GM19372 (cell line): ENCODE measurements around the gene SURF2.

ENCODE experiments used
- ATAC-seq: cut with Tn5 transposase; IDR thresholded peaks from one replicate; pipeline ENCODE4 v1.9.1; 2021; ENCODE audit warnings: mild to moderate bottlenecking, low read depth, moderate library complexity; ENCODE audit not compliant: unreplicated experiment

The SURF2 gene

DNA sequence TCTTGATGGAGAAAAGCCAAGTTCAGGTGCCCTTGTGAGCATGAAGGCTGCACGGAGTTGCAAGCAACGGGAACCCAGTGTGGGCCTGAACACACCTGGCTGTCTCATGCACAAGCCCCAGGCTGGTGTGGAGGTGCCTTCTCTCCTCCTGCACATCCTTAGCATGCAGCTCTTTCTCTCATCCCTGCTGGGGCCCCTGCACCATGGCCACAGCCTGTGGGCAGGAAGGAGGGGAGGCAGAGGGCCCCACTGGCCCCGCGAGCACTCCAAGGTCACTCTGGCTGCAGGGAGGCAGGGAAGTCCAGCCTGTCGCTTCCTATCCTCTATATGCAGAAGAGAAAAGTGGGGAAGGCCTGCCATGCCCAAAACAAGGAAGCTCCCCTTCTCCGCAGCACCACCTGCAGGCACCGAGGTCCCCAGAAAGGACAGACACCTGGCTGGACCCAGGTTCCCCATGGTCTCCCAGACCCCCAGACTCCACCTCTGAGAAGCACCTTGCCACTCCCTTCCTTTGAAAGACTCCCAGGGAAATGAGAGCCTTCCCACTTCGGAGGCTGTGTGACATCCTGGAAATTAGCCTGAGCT, 38.4 kb downstream of the SURF2 start:
- ATAC-seq = no peak

DNA sequence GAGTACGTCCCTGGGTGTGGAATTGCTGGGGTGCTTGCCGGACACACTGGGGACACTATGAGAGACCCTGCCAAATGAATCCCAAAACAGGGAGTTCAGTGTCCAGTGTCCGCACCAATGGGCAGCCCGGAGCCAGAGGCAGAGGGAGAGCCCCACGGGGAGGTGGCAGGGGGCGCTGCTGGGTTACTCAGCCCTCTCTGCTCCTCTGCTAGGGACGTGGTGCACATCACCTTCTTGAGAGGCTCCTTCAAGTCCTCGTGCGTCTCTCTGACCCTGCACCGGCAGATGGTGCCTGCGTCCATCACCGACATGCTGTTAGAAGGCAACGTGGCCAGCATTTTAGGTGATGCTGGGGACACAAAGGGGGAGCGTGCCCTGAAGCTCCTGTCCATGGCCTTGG, 40.6 kb downstream of the SURF2 start:
- ATAC-seq = no peak

DNA sequence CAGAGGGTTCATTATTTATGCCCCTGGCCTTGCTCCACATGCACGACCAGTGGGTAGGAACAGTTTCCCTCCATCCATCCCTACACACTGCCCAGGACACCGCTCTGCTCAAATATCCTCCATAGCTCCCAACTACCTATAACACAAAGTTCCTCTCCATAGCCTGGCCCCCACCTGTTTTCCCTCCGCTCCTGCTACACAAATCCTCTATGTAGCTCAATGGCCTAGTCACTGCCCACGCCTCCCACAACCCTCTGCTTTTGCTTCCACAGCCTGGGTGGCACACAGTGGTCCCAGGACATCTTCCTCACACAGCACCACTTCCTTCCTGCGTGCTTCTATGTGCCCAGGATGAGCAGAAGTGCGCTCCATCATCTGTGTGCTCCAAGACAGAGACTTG, 41.0 kb downstream of the SURF2 start:
- no peak for ATAC-seq

DNA sequence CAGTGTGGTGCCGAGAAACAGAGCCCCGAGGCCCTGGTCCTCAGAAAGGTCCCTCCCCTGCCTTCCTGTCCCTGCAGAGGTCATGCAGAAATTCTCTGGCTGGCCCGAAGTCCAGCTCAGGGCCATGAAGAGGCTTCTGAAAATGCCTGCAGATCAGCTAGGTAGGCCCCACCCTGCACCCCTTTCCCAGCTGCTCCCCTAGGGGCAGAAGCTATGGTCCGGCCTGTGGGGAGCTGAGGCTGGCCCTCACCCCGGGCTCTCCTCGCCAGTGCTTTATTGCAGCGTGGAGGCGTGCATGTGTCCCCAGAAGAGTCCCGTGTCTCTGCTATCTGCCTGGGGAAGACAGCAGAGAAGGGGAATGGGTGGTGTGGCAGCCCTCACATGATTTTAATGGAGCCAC, 41.5 kb downstream of the SURF2 start:
- ATAC-seq = no peak

DNA sequence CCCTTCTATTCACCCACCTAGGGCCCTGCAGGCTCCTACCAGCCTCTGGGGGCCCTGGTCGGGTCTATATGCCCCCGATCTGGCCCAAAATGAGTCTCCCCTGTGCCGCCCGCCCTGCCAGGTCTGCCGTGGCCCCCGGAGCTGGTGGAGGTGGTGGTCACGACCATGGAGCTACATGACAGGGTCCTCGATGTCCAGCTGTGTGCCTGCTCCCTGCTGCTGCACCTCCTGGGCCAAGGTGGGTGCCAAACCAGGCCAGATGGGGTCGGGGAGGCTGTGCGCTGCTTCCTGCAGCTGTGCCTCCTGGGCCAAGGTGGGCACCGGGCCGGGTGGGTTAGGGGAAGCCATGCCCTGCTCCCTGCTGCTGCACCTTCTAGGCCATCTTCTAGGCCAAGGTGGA, 43.9 kb downstream of the SURF2 start:
- ATAC-seq = no peak

DNA sequence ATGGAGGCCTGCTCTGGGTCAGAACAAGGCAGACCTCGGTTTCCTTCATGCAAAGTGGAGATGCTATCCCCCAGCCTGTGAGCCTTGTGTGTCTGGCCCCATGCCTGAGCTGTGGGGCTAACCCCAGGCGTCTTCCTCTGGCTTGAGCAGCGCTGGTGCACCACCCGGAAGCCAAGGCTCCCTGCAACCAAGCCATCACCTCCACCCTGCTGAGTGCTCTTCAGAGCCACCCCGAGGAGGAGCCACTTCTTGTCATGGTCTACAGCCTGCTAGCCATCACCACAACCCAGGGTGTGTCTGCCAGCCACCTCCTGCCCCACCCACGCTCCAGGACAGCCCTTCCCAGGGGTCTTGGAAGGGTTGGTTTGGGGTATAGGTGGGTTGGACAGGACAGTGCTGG, 45.2 kb downstream of the SURF2 start:
- no peak for ATAC-seq

DNA sequence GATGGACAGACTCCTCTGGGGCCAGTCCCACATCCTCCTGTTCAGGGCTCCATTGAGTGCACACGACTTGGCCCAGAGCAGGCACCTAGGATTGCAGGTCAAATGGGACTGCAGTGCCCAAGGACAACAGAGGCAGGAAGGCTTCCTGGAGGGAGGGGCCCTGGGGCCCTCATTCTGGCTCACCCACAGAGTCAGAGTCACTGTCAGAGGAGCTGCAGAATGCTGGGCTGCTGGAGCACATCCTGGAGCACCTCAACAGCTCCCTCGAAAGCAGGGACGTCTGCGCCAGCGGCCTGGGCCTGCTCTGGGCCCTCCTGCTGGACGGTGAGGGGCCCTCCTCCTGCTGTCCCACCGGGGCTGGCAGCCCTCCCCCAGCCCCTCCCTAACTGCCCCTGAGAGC, 46.3 kb downstream of the SURF2 start:
- no peak for ATAC-seq

DNA sequence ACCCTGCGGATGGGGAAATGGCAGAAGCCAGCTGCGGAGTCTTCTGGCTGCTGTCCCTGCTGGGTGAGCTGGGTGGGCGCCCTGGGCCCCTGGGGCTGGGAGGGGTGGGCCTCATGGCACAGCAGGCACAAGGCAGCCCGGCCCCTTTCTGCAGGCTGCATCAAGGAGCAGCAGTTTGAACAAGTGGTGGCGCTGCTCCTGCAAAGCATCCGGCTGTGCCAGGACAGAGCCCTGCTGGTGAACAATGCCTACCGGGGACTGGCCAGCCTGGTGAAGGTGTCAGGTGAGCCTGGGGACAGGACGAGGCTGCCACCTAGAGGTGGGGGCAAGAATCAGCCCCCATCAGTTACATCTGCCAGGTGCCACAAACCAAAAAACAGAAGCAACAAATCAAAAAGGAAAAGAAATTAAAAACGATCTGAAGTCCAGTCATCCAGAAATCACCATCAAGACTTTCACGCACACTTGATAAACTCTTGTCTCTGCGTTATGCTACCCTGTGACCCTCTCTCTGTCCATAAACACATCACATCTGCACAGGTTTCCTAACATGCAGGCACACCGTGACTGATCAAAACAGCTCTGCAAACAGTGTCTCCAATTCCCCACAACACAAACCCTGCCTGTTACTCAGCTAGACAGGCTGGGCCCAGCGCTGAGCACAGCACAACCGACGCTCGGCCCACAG, 47.6 kb downstream of the SURF2 start:
- no peak for ATAC-seq

DNA sequence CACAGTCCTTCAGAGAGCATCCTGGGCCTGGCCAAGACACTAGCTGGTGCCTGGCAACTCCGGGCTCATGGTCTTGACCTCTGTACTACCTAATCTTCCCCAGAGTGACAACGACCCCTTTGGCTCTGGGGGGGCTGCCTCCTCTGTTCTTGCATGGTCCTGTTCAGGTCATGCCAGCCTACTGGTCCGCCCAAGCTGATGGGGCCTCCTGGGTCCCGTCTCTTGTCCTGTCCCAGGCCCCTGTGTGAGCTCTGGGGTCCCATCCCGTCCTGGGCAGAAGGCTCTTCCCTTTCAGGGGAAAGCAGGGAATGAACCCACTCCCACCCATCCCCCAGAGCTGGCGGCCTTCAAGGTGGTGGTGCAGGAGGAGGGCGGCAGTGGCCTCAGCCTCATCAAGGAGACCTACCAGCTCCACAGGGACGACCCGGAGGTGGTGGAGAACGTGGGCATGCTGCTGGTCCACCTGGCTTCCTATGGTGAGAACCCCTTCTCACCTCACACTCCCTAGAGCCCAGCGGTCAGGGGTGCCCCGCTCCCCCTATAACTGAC, 48.2 kb downstream of the SURF2 start:
- no peak for ATAC-seq

DNA sequence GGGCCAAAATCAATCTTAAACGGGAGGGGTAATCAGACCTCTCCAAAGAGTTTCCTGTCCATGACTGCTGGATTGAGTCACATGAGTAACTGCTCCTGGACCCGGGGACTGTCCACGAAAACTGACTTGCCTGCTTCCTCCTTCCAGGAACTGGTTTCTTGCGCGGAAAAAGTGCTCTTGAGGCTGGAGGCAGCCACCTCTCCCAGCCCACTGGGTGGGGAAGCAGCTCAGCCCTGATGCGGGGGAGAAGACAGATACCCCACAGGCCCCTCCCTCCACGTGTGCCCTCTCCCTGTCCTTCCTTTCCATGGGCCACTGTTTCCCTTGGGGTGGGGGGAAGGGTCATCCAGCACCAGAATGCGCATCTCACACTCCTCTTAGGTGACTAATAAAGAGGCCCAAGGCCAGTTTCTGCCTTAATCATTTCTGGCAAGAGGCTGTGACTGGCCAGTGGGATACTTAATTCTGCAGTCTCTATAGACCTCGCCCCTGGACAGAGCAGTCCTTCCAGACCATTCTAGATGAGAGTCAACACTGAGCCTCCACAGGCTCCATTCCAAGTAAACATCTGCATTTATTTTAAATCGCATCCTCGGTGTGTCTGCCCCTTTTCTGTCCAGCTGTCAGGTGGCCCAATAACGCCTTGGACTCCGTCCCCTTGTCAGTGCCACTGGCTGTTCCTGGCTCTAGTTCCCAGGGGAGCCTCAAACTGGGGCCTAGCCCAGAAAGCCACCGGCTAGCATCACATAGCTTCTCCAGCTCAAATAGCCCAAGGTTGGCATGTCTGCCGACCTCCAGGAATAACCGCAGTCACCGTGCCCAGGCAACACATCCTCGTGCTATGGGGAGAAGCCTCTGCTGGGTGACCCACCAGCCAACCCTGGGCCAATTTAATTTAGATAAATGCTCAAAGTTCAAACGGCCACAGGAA, 49.4 kb downstream of the SURF2 start:
- ATAC-seq = no peak

DNA sequence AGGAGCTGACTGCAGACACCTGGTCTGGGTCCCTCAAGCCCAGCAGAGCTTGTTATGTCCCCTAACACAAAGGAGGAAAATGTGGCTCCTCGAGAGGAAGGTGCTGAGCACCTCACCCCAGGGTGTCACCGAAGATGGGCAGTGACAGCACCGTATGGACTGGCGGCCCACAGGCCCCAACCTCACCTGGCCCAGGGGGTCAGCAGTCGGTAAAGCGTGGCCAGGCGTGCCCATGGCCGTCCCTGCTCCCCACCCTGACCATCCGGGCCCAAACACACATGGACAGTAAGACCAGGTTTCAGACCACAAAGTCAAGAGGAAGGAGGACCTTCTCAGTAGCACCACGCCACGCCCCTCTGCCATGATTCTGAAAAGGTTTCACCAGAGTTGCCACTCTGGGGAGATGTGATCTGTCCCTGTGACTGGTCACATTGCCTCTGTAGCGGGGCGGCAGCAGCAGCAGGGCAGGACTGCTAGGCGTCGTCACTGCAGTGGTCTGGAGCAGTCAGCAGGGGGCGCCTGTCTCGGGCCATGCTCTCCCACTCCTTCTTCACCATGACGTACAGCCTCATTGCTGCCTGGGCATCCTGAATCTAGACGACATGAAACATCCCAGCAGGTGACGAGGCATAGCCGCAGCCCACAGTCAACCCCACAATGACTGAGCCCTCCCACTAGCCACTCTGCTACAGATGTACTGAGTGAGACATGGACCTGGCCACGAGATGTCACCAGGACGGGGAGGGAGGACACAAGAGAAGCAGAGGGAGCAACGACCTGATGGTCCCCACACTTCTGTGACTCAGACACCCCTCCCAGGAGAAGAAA, 50.3 kb downstream of the SURF2 start:
- ATAC-seq = no peak

DNA sequence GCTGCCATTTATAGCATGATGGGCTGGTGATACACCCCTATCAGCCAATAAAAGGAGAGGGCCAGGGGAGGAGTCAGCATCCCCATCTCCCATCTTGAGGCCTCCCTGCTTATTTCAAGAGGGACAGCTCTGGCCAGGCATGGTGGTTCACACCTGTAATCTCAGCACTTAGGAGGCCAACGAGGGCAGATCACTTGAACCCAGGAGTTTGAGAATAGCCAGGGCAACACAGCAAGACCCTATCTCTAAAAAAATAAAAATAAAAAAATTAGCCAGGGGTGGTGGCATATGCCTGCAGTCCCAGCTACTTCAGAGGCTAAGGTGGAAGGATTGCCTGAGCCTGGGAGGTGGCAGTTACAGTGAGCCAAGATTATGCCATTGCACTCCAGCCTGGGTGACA, 51.7 kb downstream of the SURF2 start:
- no peak for ATAC-seq
